NT2/D1 (cell line): ENCODE data around the gene CA11.

Experiments used
- SUZ12 ChIP-seq: IDR thresholded peaks from 2 replicates; pipeline ENCODE4 v1.6.1; 2011; ENCODE audit not compliant: insufficient read length, insufficient read depth; ENCODE audit errors: extremely low read depth
- YY1 ChIP-seq: IDR thresholded peaks from 2 replicates; pipeline ENCODE4 v1.6.1; 2011; ENCODE audit not compliant: insufficient read length, insufficient read depth
- ZNF274 ChIP-seq: IDR thresholded peaks from 2 replicates; pipeline ENCODE4 v1.6.1; 2011; ENCODE audit warnings: mild to moderate bottlenecking, low read depth, low read length

DNA sequence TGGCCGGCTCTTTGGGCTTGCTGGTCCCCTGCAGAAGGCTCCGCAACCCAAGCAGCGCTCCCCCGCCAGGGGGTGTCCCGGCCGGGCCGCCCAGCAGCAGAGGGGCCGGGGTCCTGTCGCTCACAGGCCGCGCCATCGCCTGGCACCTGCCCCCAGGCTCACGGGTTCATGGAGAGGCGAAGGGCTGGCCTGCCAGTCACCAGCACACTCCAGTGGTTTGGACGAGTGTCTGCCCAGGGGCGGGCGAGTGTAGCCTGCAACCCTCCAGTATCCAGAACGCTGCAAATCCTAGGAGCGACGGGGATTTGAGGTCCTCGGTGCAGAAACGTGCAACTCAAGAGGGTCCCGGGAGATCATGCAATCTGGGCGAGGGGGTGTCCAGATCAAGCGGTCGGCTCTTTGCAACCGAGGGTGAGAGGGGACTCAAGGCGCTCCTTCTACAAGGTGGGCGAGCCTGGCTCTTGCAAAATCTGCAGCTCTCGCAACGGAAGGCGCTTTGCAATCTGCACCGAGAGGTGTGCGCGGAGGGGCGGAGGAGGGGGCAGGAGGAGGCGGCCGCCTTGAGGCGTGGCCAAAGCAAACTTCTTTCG lies 9.0 kb downstream of the CA11 start, which contains the start of gene DBP:
- TF ChIP-seq SUZ12 (no peak), YY1 (no peak), ZNF274 (no peak)
